ELF-1 (cell line): ENCODE measurements around the gene HACE1.
A peak's percentile ranks its signal among the peaks of the same experiment; 100 is the strongest.
"Not testable (repeated sequence)": the region's sequence is repeated elsewhere in the genome, so short reads cannot be mapped to it uniquely, and the experiment has no call there.

Source experiments
- DNase-seq: peaks from one replicate; pipeline ENCODE4 v3.0.0-alpha.2; 2016; ENCODE audit warnings: low read depth, low spot score

Gene HACE1

GRCh38 chr6:104859225-104860146, at the start of gene HACE1:
Gene HACE1, minus strand, starts transcription at chr6:104859919. Its CDS starts 277 bp downstream, at chr6:104859642.
- peak; percentile 96 for DNase-seq

GRCh38 chr6:104908888-104909525, 49.3 kb upstream of the HACE1 start:
- no peak for DNase-seq

- peak; percentile 85 for DNase-seq
Measured at GRCh38 chr6:104908031-104908887, 48.5 kb upstream of the HACE1 start.

- not testable (repeated sequence) for DNase-seq
Measured at GRCh38 chr6:104898893-104899292, 39.2 kb upstream of the HACE1 start.

- no peak for DNase-seq
Measured at GRCh38 chr6:104896914-104897313, 37.2 kb upstream of the HACE1 start.

- no peak for DNase-seq
Measured at GRCh38 chr6:104888066-104888465, 28.3 kb upstream of the HACE1 start.

GRCh38 chr6:104887350-104887749, 27.6 kb upstream of the HACE1 start:
- DNase-seq, result peak; percentile 61

GRCh38 chr6:104885518-104886043, 25.9 kb upstream of the HACE1 start:
- DNase-seq, result no peak

- DNase-seq, result no peak
Measured at GRCh38 chr6:104884867-104885517, 25.3 kb upstream of the HACE1 start.

- DNase-seq, result no peak
Measured at GRCh38 chr6:104881964-104882668, 22.4 kb upstream of the HACE1 start.

GRCh38 chr6:104862456-104862855, 2.7 kb upstream of the HACE1 start:
- DNase-seq, result no peak

- DNase-seq, result no peak
Measured at GRCh38 chr6:104860221-104860620, 502 bp upstream of the HACE1 start.

GRCh38 chr6:104858642-104859041, 1.1 kb downstream of the HACE1 start:
- DNase-seq, result peak; percentile 11

- no peak for DNase-seq
Measured at GRCh38 chr6:104855507-104855906, 4.2 kb downstream of the HACE1 start.

GRCh38 chr6:104847721-104848120, 12.0 kb downstream of the HACE1 start:
- not testable (repeated sequence) for DNase-seq

GRCh38 chr6:104843229-104843628, 16.5 kb downstream of the HACE1 start:
- DNase-seq, result no peak

- no peak for DNase-seq
Measured at GRCh38 chr6:104837158-104837557, 22.6 kb downstream of the HACE1 start.

GRCh38 chr6:104836479-104837020, 23.2 kb downstream of the HACE1 start:
- DNase-seq, result not testable (repeated sequence)

GRCh38 chr6:104835782-104836181, 23.9 kb downstream of the HACE1 start:
- no peak for DNase-seq
